Effector memory CD8-positive, alpha-beta T cell (primary cell): Measurements from ENCODE around the gene RAI1.

Experiments used
- ATAC-seq: fragments of 150-1000 bp; cut with Tn5 transposase; replicated peaks from 2 replicates; pipeline ENCODE4 v1.10.0; 2021; ENCODE audit warnings: mild to moderate bottlenecking, moderate library complexity
- DNase-seq, 3 experiments: peaks; one replicate each; pipeline ENCODE4 v3.0.0; 2021
- H3K27ac Mint-ChIP-seq, 2 donors: one replicate each; pipeline ENCODE4 v1.8.0; 2022; ENCODE audit warnings: mild to moderate bottlenecking in 2 of 2, mixed read lengths in 2 of 2, moderate library complexity in 2 of 2
- H3K27me3 Mint-ChIP-seq, 2 donors: one replicate each; pipeline ENCODE4 v1.8.0; 2022; ENCODE audit warnings: mixed read lengths in 2 of 2
- H3K36me3 Mint-ChIP-seq: one replicate; pipeline ENCODE4 v1.8.0; 2022; ENCODE audit warnings: mild to moderate bottlenecking, moderate library complexity, mixed read lengths; ENCODE audit not compliant: insufficient read depth
- H3K4me1 Mint-ChIP-seq, 2 donors: one replicate each; pipeline ENCODE4 v1.8.0; 2022; ENCODE audit warnings: low read depth in 2 of 2, mixed read lengths in 2 of 2
- H3K4me3 Mint-ChIP-seq, 2 donors: one replicate each; pipeline ENCODE4 v1.8.0; 2022; ENCODE audit warnings: mild to moderate bottlenecking in 2 of 2, mixed read lengths in 2 of 2, moderate library complexity in 2 of 2
- H3K9me3 Mint-ChIP-seq, 2 donors: one replicate each; pipeline ENCODE4 v1.8.0; 2022; ENCODE audit warnings: mixed read lengths in 2 of 2

Gene RAI1

DNA sequence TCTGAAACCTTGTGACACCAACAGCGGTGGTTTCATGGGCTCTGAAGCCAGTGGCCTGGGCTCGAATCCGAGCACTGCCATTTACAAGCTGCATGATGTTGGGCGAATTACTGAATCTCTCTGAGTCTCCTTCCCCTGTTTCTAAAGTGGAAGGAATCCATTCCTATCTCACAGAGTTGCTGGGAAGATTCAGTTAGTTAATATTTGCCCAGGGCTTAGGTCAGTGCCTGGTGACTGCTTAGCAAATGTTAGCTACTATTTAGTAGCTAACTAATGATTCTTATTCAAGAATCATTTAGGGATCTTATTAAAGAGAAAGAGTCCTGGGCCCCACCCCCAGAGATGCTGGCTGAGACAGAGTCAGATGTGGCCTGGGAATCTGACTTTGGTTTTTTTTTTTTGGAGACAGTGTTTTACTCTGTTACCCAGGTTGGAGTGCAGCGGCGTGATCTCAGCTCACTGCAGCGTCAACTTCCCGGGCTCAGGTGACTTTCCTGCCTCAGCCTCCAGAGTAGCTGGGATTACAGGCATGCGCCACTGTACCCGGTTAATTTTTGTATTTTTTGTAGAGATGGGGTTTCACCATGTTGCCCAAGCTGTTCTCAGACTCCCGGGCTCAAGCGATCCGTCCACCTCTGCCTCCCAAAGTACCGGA is 33.6 kb upstream of the RAI1 start:
- H3K27me3 Mint-ChIP-seq = peaks cover 0 to 17% of the 10 kb centered on the region in 2 donors
- no peak for DNase-seq
- no peak overlapping the region for H3K27ac Mint-ChIP-seq
- H3K9me3 Mint-ChIP-seq = peaks cover 0 to 1% of the 10 kb centered on the region in 2 donors
- H3K4me1 Mint-ChIP-seq = no peaks in the 10 kb centered on the region
- no peak for ATAC-seq
- peaks cover 2% of the 10 kb centered on the region for H3K36me3 Mint-ChIP-seq
- H3K4me3 Mint-ChIP-seq = no peak overlapping the region

DNA sequence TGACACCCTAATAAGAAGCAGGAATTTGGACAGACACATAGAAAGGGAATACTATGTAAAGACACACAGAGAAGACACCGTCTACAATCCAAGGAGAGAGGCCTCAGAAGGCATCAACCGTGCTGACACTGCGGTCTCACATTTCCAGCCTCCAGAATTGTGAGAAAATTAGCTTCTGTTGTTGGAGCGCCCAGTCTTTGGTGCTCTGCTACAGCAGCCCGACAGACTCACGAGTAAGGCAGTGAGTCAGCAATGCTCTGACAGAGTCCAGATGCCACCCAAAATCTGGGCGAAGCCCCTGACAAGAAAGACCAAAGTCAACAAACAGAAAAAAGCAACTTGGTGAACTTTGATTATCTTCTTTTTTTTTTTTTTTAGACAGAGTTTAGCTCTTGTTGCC is 32.5 kb upstream of the RAI1 start:
- Mint-ChIP-seq H3K27me3 (peaks cover 0 to 17% of the 10 kb centered on the region in 2 donors), H3K4me1 (no peaks in the 10 kb centered on the region), H3K27ac (no peak overlapping the region), H3K4me3 (no peak overlapping the region), H3K9me3 (peaks cover 0 to 1% of the 10 kb centered on the region in 2 donors), H3K36me3 (peaks cover 2% of the 10 kb centered on the region)
- DNase-seq = no peak
- no peak for ATAC-seq

DNA sequence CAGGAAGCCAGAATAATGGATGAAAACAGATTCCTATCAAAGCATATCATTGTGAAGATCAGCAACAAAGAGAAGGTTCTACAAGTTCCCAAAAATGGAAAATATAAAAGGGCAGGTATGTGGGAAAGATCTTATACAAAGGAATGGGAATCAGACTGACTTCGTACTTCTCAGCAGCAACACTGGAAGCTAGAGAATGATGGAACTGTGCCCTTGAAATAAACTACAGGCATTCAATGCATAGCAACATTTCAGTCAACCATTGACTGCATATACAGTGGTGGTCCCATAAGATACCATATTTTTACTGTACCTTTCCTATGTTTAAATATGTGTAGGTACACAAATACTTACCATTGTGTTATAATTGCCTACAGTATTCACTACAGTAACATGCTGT is 30.3 kb upstream of the RAI1 start:
- DNase-seq (no peak), ATAC-seq (no peak)
- no peak overlapping the region for H3K4me3 Mint-ChIP-seq
- H3K36me3 Mint-ChIP-seq = peaks cover 2% of the 10 kb centered on the region
- peaks cover 0 to 13% of the 10 kb centered on the region in 2 donors for H3K27me3 Mint-ChIP-seq
- peaks cover 0 to 1% of the 10 kb centered on the region in 2 donors for H3K9me3 Mint-ChIP-seq
- H3K4me1 Mint-ChIP-seq = no peaks in the 10 kb centered on the region
- no peak overlapping the region for H3K27ac Mint-ChIP-seq

DNA sequence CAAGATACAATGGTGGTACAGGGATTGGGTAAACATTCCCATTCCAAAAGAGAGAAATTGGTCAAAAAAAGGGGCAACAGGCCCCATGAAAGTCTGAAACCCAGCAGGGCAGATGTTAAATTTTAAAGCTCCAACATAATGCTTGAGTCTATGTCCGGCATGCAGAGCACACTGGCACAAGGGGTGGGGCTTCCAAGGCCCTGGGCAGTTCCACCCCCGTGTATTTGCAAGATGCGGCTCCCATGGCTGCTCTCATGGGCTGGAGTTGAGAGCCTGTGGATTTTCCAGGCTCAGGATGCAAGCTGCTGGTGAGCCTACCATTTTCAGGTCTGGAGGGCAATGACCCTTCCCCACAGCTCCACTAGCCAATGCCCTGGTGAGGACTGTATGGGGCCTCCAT is 27.9 kb upstream of the RAI1 start:
- no peak for ATAC-seq
- no peak for DNase-seq
- Mint-ChIP-seq H3K27me3 (no peaks in the 10 kb centered on the region), H3K36me3 (peaks cover 3% of the 10 kb centered on the region), H3K4me3 (no peak overlapping the region), H3K27ac (peak overlapping the region in 1 of 2 donors; percentile 2), H3K4me1 (no peaks in the 10 kb centered on the region), H3K9me3 (peaks cover 0 to 1% of the 10 kb centered on the region in 2 donors)

DNA sequence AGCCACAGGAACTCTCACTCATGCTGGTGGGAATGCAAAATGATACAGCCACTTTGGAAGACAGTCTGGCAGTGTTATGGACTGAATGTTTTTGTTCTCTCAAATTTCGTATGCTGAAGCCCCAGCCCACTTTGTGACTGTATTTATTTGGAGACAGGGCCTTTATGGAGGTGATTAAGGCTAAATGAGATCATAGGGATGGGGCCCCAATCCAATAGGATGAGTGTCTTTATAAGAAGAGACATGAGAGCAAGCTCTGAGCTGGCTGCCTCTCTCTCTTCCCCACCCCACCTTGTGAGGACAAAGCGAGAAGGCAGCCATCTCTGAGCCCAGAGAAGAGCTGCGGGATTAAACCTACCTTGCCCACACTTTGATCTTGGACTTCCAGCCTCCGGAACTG is 21.9 kb upstream of the RAI1 start:
- H3K4me1 Mint-ChIP-seq = peaks cover 14 to 17% of the 10 kb centered on the region in 2 donors
- DNase-seq = no peak
- no peaks in the 10 kb centered on the region for H3K27me3 Mint-ChIP-seq
- ATAC-seq = no peak
- H3K9me3 Mint-ChIP-seq = peaks cover 3 to 7% of the 10 kb centered on the region in 2 donors
- H3K36me3 Mint-ChIP-seq = peaks cover 16% of the 10 kb centered on the region
- peak overlapping the region in 1 of 2 donors; percentile 50 for H3K27ac Mint-ChIP-seq
- no peak overlapping the region for H3K4me3 Mint-ChIP-seq

DNA sequence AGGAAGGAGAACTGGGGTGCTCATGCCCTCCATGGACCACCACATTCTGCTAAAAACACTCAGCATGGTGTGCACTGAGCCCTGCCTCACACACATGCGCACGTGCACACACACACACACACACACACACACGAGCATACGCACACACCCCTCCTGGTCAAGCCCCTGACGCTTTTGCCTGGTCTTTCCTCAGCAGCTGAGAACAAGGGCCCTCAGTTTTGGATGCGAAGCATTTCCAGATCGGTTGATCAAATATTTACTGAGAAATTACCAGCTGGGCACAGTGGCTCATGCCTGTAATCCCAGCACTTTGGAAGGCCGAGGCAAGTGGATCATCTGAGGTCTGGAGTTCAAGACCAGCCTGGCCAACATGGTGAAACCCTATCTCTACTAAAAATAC is 20.1 kb upstream of the RAI1 start:
- Mint-ChIP-seq H3K27ac (peak overlapping the region in 1 of 2 donors; percentile 81), H3K4me3 (no peak overlapping the region)

DNA sequence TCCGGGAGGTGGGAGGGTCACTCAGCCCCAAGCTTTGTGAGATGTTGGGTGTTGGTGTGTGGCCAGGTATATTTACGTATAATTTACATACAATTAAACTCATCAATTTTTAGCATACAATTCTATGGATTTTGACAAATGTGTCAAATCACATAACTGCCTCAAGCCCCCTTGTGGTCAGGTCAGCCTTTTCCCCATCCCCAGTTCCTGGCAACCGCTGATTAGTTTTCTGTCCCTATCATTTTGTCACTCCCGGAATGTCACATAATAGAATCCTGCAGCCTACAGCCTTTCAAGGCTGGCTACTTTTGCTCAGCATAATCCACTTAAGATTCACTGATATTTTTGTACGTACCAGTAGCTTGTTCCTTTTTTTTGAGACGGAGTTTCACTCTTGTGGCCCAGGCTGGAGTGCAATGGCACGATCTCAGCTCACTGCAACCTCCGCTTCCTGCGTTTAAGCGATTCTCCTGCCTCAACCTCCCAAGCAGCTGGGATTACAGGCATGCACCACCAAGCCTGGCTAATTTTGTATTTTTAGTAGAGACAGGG is 19.3 kb upstream of the RAI1 start:
- ATAC-seq (no peak), DNase-seq (no peak)
- H3K9me3 Mint-ChIP-seq = peaks cover 3 to 7% of the 10 kb centered on the region in 2 donors
- peaks cover 16% of the 10 kb centered on the region for H3K36me3 Mint-ChIP-seq
- no peak overlapping the region for H3K4me3 Mint-ChIP-seq
- H3K27me3 Mint-ChIP-seq = no peaks in the 10 kb centered on the region
- H3K4me1 Mint-ChIP-seq = peaks cover 14 to 18% of the 10 kb centered on the region in 2 donors
- H3K27ac Mint-ChIP-seq = peak overlapping the region; percentile 45 to 81

More for the DNA sequence above, 20.1 kb upstream of the RAI1 start:
- Mint-ChIP-seq H3K27me3 (no peaks in the 10 kb centered on the region), H3K4me1 (peaks cover 14 to 18% of the 10 kb centered on the region in 2 donors), H3K36me3 (peaks cover 16% of the 10 kb centered on the region), H3K9me3 (peaks cover 3 to 7% of the 10 kb centered on the region in 2 donors)
- ATAC-seq (no peak), DNase-seq (no peak)

DNA sequence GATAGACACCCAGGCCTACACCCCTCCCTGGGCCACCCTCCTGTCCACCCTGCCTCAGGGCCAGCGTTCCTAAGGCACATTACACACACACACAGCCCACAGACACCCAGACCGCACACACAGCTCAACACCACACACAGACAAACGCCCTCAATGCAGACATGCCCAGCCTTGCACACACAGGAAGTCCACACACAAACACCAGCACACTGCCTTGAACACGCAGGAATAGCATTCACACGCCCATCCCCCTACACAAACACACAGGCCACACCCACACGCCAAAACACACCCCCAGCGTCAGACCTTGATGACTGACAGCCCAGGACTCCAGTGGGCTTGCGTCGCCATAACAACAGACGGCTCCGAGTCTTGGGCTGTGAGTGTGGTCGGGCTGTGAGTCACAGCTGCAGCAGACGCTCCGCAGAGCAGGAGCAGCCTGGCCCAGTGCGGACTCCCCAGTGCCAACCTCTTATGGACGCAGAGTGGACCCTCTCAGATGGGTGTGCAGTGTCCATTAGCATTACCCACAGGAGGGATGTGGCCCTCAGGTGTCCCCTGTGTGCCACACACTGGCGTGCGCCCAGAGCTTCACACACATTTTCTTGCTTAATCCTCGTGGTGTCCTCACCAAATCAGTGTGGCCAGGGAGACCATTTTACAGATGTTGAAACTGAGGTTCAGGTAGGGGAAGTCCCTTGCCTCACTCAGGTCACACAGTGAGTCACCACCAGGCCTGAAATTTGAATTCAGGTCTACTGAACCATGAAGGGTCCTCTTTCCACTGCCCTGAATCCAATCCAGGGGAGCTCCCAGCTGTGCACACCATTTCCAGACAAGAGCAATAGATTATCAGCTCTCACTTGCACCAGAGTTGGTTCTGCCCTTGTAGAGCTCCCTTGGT is 17.8 kb upstream of the RAI1 start:
- DNase-seq = peak; percentile 85 to 89 (median 87)
- Mint-ChIP-seq H3K4me3 (peak overlapping the region; percentile 17 to 43), H3K9me3 (peaks cover 3 to 7% of the 10 kb centered on the region in 2 donors), H3K27ac (peak overlapping the region; percentile 62 to 93), H3K4me1 (peaks cover 16 to 18% of the 10 kb centered on the region in 2 donors), H3K36me3 (peaks cover 15% of the 10 kb centered on the region), H3K27me3 (no peaks in the 10 kb centered on the region)
- ATAC-seq = peak; percentile 92

DNA sequence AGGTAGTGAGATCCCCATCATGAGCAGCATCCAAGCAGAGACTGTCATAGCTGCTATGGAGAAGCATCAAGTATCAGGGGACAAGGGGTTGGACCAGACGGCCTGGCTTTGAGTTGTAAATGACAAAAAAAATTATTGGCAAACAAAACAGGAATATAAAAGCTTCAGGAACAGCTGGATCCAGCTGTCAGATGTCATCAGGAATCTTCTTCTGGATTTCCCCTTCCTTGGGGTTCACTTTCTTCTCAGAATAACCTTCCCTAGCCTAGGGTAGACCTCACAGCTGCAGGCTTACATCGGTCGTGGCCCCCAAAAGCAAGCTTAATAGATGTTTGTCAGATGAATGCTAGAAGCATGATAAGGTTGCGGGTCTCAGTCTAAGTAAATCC is 17.2 kb upstream of the RAI1 start:
- H3K9me3 Mint-ChIP-seq = peaks cover under 1 to 2% of the 10 kb centered on the region in 2 donors
- ATAC-seq (no peak), DNase-seq (no peak)
- peaks cover 13% of the 10 kb centered on the region for H3K36me3 Mint-ChIP-seq
- H3K4me3 Mint-ChIP-seq = peak overlapping the region; percentile 17 to 43
- H3K27me3 Mint-ChIP-seq = no peaks in the 10 kb centered on the region
- peak overlapping the region; percentile 62 to 93 for H3K27ac Mint-ChIP-seq
- H3K4me1 Mint-ChIP-seq = peaks cover 18% of the 10 kb centered on the region in 2 donors

DNA sequence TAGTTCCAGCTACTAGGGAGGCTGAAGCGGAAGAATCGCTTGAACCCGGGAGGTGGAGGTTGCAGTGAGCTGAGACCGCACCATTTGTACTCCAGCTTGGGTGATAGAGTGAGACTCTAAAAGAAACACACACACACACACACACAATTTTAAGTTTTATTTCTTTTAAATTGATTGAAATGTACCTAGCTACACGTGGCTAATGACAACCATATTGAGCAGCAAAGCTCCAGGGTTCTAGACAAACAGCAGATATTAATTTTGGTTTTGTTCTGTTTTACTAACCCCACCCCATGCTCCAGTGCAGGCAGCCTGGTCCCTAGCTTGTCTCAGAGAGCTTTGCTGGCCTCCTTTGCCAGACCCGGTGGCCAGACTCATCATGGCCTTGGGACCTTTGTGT is 16.0 kb upstream of the RAI1 start:
- Mint-ChIP-seq H3K27me3 (peaks cover 0 to 2% of the 10 kb centered on the region in 2 donors), H3K36me3 (peaks cover 13% of the 10 kb centered on the region), H3K9me3 (no peaks in the 10 kb centered on the region), H3K27ac (peak overlapping the region in 1 of 2 donors; percentile 31), H3K4me1 (peaks cover 18% of the 10 kb centered on the region in 2 donors), H3K4me3 (no peak overlapping the region)
- ATAC-seq (no peak), DNase-seq (no peak)

DNA sequence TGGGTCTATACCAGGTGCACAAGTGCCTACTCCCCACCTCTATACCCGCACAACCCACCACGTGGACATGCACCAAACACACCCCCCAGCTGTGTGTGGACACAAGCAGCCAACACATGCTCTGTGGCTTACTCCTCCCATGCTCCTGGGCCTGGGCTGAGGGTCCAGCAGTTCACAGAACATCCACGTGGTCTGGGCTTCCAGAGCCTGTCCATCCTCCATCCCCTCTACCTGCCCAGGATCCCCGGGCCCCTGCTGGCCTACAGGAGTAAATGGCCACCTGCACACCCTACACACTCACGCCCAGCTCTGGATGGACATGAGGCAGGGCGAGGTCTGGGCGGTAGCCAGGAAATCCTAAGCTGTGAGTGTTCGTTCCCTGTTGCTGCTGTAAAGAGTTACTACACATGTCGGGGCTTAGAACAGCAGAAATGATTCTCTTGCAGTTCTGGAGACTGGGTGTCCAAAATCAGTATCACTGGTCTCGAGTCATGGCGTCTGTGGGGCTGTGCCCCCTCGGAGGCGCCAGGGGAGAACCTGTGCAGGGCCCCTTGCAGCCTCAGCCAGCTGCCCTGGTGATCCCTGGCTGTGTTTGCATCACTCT is 15.0 kb upstream of the RAI1 start:
- H3K27ac Mint-ChIP-seq = peak overlapping the region in 1 of 2 donors; percentile 33
- no peak overlapping the region for H3K4me3 Mint-ChIP-seq
- H3K36me3 Mint-ChIP-seq = peaks cover 14% of the 10 kb centered on the region
- no peaks in the 10 kb centered on the region for H3K9me3 Mint-ChIP-seq
- DNase-seq (no peak), ATAC-seq (no peak)
- peaks cover 0 to 12% of the 10 kb centered on the region in 2 donors for H3K27me3 Mint-ChIP-seq
- peaks cover 18% of the 10 kb centered on the region in 2 donors for H3K4me1 Mint-ChIP-seq

DNA sequence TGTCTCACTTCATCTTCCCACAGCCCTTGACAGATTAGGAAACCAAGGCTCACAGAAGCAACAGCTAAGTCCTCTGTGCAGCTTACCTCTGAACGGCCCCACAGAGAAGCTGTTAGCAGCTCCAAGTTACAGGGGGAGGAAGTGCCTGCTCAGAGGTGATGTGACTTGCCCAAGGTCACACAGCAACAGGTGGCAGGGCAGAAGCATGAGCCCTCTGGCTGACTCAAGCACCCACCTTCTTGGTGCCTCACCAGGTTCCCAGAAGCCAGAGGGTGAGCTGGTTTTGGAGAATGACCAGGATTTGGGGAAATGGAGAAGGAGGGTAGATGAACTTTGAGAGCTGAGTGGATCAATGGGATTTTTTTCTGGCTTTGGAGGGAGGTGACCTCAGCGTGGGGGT is 14.0 kb upstream of the RAI1 start:
- no peaks in the 10 kb centered on the region for H3K9me3 Mint-ChIP-seq
- peaks cover 17% of the 10 kb centered on the region for H3K36me3 Mint-ChIP-seq
- H3K4me3 Mint-ChIP-seq = no peak overlapping the region
- H3K4me1 Mint-ChIP-seq = peaks cover 18% of the 10 kb centered on the region in 2 donors
- DNase-seq (no peak), ATAC-seq (no peak)
- peak overlapping the region in 1 of 2 donors; percentile 33 for H3K27ac Mint-ChIP-seq
- H3K27me3 Mint-ChIP-seq = peaks cover 0 to 17% of the 10 kb centered on the region in 2 donors

DNA sequence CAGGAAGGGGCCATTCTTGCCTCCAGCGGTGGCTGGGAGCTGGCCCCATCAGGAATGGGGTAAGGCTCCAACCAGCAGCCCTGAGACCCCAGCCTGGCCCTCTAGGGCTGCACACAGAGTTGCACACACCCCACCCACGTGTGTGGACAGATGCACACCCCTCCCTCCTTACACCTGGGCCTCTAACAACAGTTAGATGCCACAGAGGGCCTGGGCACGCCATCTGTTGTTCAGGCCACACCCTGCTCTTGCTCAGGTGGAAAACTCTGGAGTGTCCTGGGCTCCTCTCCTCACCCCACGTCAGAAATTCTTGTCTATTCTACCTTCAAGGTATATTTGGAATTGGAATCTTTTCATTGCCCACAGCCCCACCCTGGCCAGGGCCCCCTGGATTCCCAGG is 13.3 kb upstream of the RAI1 start:
- peak overlapping the region in 1 of 2 donors; percentile 7 for H3K27ac Mint-ChIP-seq
- no peak for ATAC-seq
- peaks cover 16 to 18% of the 10 kb centered on the region in 2 donors for H3K4me1 Mint-ChIP-seq
- no peaks in the 10 kb centered on the region for H3K9me3 Mint-ChIP-seq
- DNase-seq = no peak
- peaks cover 17% of the 10 kb centered on the region for H3K36me3 Mint-ChIP-seq
- H3K4me3 Mint-ChIP-seq = no peak overlapping the region
- H3K27me3 Mint-ChIP-seq = peaks cover 0 to 17% of the 10 kb centered on the region in 2 donors
